H1 (cell line): ENCODE data around the gene PCDH19. TPM values are rescaled to one million over a fixed set of nuclear protein-coding genes. Genes with fewer than 3 reads are reported as not detected.

Experiments used
- KDM5A ChIP-seq: fragments of 200-600 bp; IDR thresholded peaks from 2 replicates; pipeline ENCODE4 v1.7.1; 2012; ENCODE audit warnings: mild to moderate bottlenecking, low read length, inconsistent platforms, mixed read lengths
- PHF8 ChIP-seq: fragments of 200-600 bp; sonication (generic); conservative IDR thresholded peaks from 2 replicates; pipeline ENCODE4 v1.7.1; 2012; ENCODE audit warnings: low read depth, mild to moderate bottlenecking, inconsistent platforms, low read length, moderate library complexity
- RNF2 ChIP-seq: fragments of 200-900, 300-1000 bp; sonication (generic); IDR thresholded peaks from 2 replicates; pipeline ENCODE4 v1.7.1; 2016; ENCODE audit warnings: borderline replicate concordance, low read depth, mild to moderate bottlenecking, antibody characterized with exemption, low read length; ENCODE audit not compliant: poor library complexity, severe bottlenecking; ENCODE audit errors: missing control alignments
- SUZ12 ChIP-seq: fragments of 200-600 bp; sonication (generic); IDR thresholded peaks from 2 replicates; pipeline ENCODE4 v1.6.1; 2012; ENCODE audit warnings: mild to moderate bottlenecking, inconsistent platforms, low read length, moderate library complexity, mixed read lengths
- polyA plus RNA-seq, 7 experiments: library from polyadenylated mRNA; depleted of rRNA in 3 of 7; stranded (reverse) in 5 of 7; unstranded in 2 of 7; fragments of >200 nt in 5 of 7; fragments of 200-250 nt in 2 of 7; gene quantifications; 1 replicate in 5 of 7; 2 replicates in 1 of 7; 4 replicates in 1 of 7; pipeline versions ENCODE4 v1.2.1 to v1.2.3, GENCODE V29; 2011 to 2013; ENCODE audit warnings: missing spikeins in 2 of 7, mixed read lengths in 2 of 7
- total RNA-seq: library from RNA; stranded (reverse); fragmentation: NEBNext Ultra II Directional; extraction: Animal tissue kit (Norgen Biotek cat#: 25700); gene quantifications from 2 replicates; pipeline ENCODE4 v1.2.1, GENCODE V29; 2021
- TF ChIP-seq, protein P1 (sequence below), 3 experiments: IDR thresholded peaks; 1 replicate in 2 of 3; 2 replicates in 1 of 3; pipeline versions ENCODE4 v1.5.1 to v1.6.1; 2011; ENCODE audit warnings: low read length in 3 of 3, mild to moderate bottlenecking in 3 of 3, inconsistent platforms in 2 of 3, low read depth in 1 of 3, moderate library complexity in 1 of 3; ENCODE audit not compliant: insufficient read depth in 1 of 3; ENCODE audit errors: control extremely low read depth in 1 of 3
- TF ChIP-seq, protein P2 (sequence below): IDR thresholded peaks from 2 replicates; pipeline ENCODE4 v1.6.1; 2012; ENCODE audit warnings: inconsistent platforms

The PCDH19 gene
- total and polyA plus RNA-seq, 2 of the 8 experiments (the other 6 are each of a cell fraction or from before 2014, with no cell fraction given), result 0.12 to 1.2 TPM

DNA sequence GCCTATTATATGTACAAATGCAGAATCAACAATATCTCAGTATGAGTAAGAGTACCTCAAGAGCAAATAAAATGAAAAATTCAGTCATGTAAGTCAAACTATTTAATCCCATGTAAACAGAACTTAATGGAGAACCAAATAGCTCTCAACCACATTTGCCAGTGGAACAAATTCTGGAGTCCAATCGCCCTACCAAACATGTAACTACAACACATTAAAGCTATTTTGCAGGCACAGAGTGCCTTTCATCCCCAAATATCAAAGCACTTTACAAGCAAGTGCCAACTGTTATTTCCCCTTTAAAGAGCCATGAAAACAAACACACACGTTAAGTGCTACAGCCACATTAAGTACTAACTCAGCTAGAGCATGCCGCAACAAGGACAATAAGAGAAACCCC lies 51.3 kb downstream of the PCDH19 start (continued):
- TF ChIP-seq PHF8 (no peak), SUZ12 (no peak), KDM5A (no peak), RNF2 (no peak)
- TF ChIP-seq, protein P1, sequence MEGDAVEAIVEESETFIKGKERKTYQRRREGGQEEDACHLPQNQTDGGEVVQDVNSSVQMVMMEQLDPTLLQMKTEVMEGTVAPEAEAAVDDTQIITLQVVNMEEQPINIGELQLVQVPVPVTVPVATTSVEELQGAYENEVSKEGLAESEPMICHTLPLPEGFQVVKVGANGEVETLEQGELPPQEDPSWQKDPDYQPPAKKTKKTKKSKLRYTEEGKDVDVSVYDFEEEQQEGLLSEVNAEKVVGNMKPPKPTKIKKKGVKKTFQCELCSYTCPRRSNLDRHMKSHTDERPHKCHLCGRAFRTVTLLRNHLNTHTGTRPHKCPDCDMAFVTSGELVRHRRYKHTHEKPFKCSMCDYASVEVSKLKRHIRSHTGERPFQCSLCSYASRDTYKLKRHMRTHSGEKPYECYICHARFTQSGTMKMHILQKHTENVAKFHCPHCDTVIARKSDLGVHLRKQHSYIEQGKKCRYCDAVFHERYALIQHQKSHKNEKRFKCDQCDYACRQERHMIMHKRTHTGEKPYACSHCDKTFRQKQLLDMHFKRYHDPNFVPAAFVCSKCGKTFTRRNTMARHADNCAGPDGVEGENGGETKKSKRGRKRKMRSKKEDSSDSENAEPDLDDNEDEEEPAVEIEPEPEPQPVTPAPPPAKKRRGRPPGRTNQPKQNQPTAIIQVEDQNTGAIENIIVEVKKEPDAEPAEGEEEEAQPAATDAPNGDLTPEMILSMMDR (IDR thresholded peaks at IDR 0.05; ENCODE audit: control extremely low read depth in 1 of 3, insufficient read depth in 1 of 3, low read depth in 1 of 3, low read length in 3 of 3), result no peak
- TF ChIP-seq, protein P2, sequence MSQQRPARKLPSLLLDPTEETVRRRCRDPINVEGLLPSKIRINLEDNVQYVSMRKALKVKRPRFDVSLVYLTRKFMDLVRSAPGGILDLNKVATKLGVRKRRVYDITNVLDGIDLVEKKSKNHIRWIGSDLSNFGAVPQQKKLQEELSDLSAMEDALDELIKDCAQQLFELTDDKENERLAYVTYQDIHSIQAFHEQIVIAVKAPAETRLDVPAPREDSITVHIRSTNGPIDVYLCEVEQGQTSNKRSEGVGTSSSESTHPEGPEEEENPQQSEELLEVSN, result no peak
- TF ChIP-seq, all 59 proteins: peak for 0
